OCI-LY7 (cell line): Measurements from ENCODE around the gene SMKR1.

Experiments
- CTCF ChIP-seq: fragments of 200-600 bp; sonication (generic); conservative IDR thresholded peaks from 2 replicates; pipeline ENCODE4 v1.5.1; 2014; ENCODE audit warnings: mild to moderate bottlenecking, antibody characterized with exemption, low read length, moderate library complexity, mixed read lengths
- EZH2phosphoT487 ChIP-seq: fragments of 200-600 bp; sonication (generic); IDR thresholded peaks from 2 replicates; pipeline ENCODE4 v1.6.1; 2018; ENCODE audit warnings: low read depth, borderline replicate concordance, mild to moderate bottlenecking, mixed run types, antibody characterized with exemption, low read length, moderate library complexity, mixed read lengths

- TF ChIP-seq CTCF: no peak
- TF ChIP-seq EZH2phosphoT487: no peak
These were observed 48.7 kb upstream of the SMKR1 start for GRCh38 chr7:129453510-129454248.
